Measurements from ENCODE around the gene CDC5L.

DNA sequence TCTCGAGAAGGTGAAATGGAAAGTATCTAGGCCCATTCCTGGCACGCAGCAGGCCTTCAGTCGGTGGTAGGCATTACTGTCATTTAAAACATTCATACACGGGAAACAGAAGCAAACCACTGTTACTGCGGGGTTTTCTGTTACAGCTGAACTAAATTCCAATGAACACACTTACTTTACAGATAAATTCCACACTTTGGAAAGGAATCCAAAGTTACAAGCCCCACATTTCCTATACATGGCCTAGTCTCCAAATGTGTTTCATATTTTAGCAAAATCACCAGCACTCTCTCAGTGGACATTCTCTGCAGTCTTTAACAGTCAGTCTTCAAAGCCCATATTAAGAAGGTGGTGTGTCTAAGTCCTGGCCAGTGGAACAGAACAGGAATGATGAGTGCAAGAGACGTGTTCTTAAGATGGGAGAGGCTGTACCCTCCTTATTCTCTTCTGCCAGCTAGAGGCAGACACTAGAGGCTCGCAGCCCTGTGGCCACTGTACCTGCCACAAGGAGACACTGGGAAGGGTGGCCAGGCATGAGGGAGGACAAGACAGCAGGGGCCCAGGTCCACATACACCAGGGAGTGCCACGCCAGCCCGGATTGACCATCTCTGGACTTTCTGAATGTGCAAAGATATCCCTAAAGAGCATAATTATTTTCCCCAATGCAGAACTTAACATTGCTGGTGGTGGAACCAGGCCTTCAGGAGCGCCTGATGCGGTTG, 76.4 kb downstream of the CDC5L start:
- TF ChIP-seq, protein P1, sequence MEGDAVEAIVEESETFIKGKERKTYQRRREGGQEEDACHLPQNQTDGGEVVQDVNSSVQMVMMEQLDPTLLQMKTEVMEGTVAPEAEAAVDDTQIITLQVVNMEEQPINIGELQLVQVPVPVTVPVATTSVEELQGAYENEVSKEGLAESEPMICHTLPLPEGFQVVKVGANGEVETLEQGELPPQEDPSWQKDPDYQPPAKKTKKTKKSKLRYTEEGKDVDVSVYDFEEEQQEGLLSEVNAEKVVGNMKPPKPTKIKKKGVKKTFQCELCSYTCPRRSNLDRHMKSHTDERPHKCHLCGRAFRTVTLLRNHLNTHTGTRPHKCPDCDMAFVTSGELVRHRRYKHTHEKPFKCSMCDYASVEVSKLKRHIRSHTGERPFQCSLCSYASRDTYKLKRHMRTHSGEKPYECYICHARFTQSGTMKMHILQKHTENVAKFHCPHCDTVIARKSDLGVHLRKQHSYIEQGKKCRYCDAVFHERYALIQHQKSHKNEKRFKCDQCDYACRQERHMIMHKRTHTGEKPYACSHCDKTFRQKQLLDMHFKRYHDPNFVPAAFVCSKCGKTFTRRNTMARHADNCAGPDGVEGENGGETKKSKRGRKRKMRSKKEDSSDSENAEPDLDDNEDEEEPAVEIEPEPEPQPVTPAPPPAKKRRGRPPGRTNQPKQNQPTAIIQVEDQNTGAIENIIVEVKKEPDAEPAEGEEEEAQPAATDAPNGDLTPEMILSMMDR (IDR thresholded peaks at IDR 0.05): no peak
- TF ChIP-seq POLR2A (IDR thresholded peaks at IDR 0.05): no peak

Measured in esophagus squamous epithelium (tissue), 4 donors.